WTC11 (cell line): ENCODE results near the gene C6orf132. TPM values are rescaled to one million over a fixed set of nuclear protein-coding genes. Genes with fewer than 3 reads are reported as not detected.

Experiments used
- ATAC-seq: fragments of 200-7000 bp; cut with Tn5 transposase; 2 replicates; pipeline ENCODE4 v1.10.0; 2021; ENCODE audit warnings: mild to moderate bottlenecking, moderate library complexity
- CTCF ChIA-PET: fragments of 300-600 bp; sonication (Branson Sonifier 250); formaldehyde crosslinking; loops from one replicate; lab custom pipeline; 2021; ENCODE audit warnings: antibody characterized with exemption; lab: Charles Lee
- POLR2A ChIA-PET: fragments of 350-600 bp; sonication (Branson Sonifier 250); formaldehyde crosslinking; loops from one replicate; lab custom pipeline; 2021; ENCODE audit warnings: antibody characterized with exemption; lab: Charles Lee
- DNase-seq: peaks from one replicate; pipeline ENCODE4 v3.0.0; 2021; ENCODE audit warnings: low spot score
- H3K27ac Mint-ChIP-seq: 2 replicates; pipeline ENCODE4 v1.8.0; 2021; ENCODE audit warnings: mixed read lengths
- H3K27me3 Mint-ChIP-seq: 2 replicates; pipeline ENCODE4 v1.8.0; 2021; ENCODE audit warnings: low read depth, mild to moderate bottlenecking, moderate library complexity, mixed read lengths
- H3K36me3 Mint-ChIP-seq: 2 replicates; pipeline ENCODE4 v1.8.0; 2021; ENCODE audit warnings: mixed read lengths
- H3K4me1 Mint-ChIP-seq: 2 replicates; pipeline ENCODE4 v1.8.0; 2022; ENCODE audit warnings: mixed read lengths
- H3K4me3 Mint-ChIP-seq: 2 replicates; pipeline ENCODE4 v1.8.0; 2021; ENCODE audit warnings: mild to moderate bottlenecking, moderate library complexity, mixed read lengths
- H3K9me3 Mint-ChIP-seq: 2 replicates; pipeline ENCODE4 v1.8.0; 2021; ENCODE audit warnings: mixed read lengths
- CREB1 ChIP-seq: sonication (generic); formaldehyde crosslinking; IDR thresholded peaks from 2 replicates; pipeline ENCODE4 v1.8.0; 2023; ENCODE audit warnings: mild to moderate bottlenecking, missing genetic modification reagents
- NFYB ChIP-seq: sonication (generic); formaldehyde crosslinking; conservative IDR thresholded peaks from 2 replicates; pipeline ENCODE4 v1.8.0; 2022; ENCODE audit warnings: low read depth, missing genetic modification reagents
- RORB ChIP-seq: fragments of 250-450 bp; sonication (Bioruptor Pico); IDR thresholded peaks from 2 replicates; pipeline ENCODE4 v1.9.0; 2021; ENCODE audit warnings: mild to moderate bottlenecking
- SMAD4 ChIP-seq: sonication (generic); formaldehyde crosslinking; IDR thresholded peaks from 2 replicates; pipeline ENCODE4 v1.8.0; 2022; ENCODE audit warnings: mild to moderate bottlenecking, missing genetic modification reagents
- ZNF232 ChIP-seq: sonication (generic); formaldehyde crosslinking; IDR thresholded peaks from 2 replicates; pipeline ENCODE4 v1.8.0; 2022; ENCODE audit warnings: mild to moderate bottlenecking, missing genetic modification reagents
- total RNA-seq: library from RNA; stranded (reverse); gene quantifications from 3 replicates; pipeline ENCODE4 v1.2.3, GENCODE V29; 2021
- TF ChIP-seq, protein P1 (sequence below): sonication (generic); formaldehyde crosslinking; IDR thresholded peaks from 2 replicates; pipeline ENCODE4 v1.8.0; 2022; ENCODE audit warnings: mild to moderate bottlenecking, missing genetic modification reagents
- TF ChIP-seq, protein P2 (sequence below): sonication (generic); formaldehyde crosslinking; IDR thresholded peaks from 2 replicates; pipeline ENCODE4 v1.8.1; 2022; ENCODE audit warnings: low read depth, missing genetic modification reagents, borderline replicate concordance
- TF ChIP-seq, protein P3 (sequence below): fragments of 250-450 bp; sonication (Bioruptor Pico); conservative IDR thresholded peaks from 2 replicates; pipeline ENCODE4 v1.9.0; 2021; ENCODE audit warnings: mild to moderate bottlenecking
- TF ChIP-seq, protein P4 (sequence below): fragments of 250-450 bp; sonication (Bioruptor Pico); IDR thresholded peaks from 2 replicates; pipeline ENCODE4 v1.9.0; 2021; ENCODE audit warnings: moderate library complexity, mild to moderate bottlenecking, inconsistent platforms, borderline replicate concordance
- TF ChIP-seq, protein P5 (sequence below): sonication (generic); formaldehyde crosslinking; IDR thresholded peaks from 2 replicates; pipeline ENCODE4 v1.8.1; 2023; ENCODE audit warnings: mild to moderate bottlenecking, missing genetic modification reagents, moderate library complexity
- TF ChIP-seq, protein P6 (sequence below): sonication (generic); formaldehyde crosslinking; IDR thresholded peaks from 2 replicates; pipeline ENCODE4 v1.8.0; 2023; ENCODE audit warnings: missing genetic modification reagents
- TF ChIP-seq, protein P7 (sequence below): sonication (generic); formaldehyde crosslinking; IDR thresholded peaks from 2 replicates; pipeline ENCODE4 v1.8.0; 2023; ENCODE audit warnings: mild to moderate bottlenecking, missing genetic modification reagents
- TF ChIP-seq, protein P8 (sequence below): sonication (generic); formaldehyde crosslinking; IDR thresholded peaks from 2 replicates; pipeline ENCODE4 v1.8.1; 2023; ENCODE audit warnings: mild to moderate bottlenecking, missing genetic modification reagents, borderline replicate concordance

Gene C6orf132
- total RNA-seq, 1 experiment from 2014 or later = 52.6 TPM

DNA sequence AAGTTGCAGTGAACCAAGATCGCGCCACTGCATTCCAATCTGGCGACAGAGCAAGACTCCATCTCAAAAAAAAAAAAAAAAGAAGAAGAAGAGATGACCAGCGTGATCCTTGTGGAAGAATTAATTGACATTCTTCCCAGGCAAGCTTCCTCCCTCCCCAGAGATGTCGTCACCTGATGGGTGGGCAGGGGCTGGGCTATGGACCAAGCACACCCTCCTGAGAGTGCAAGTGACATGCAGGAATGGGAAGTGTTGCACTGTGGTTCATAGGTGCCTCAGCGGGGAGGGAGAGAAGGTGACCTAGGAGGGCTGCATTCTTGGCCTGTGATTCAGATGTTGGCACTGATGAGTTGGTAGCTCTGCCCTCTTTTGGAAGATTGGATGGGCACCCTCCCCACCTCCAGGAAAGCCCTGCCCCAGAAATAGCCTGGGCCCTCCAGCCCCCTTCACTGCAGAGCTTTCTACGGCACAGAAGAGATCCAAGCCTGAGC is 54.3 kb downstream of the C6orf132 start:
- Mint-ChIP-seq H3K9me3 (no peaks in the 10 kb centered on the region), H3K36me3 (no peaks in the 10 kb centered on the region), H3K27ac (no peak overlapping the region), H3K4me1 (peaks cover 14% of the 10 kb centered on the region), H3K4me3 (no peak overlapping the region), H3K27me3 (peaks cover 60% of the 10 kb centered on the region)
- DNase-seq (no peak), ATAC-seq (no peak; the same call in 1 of the 2 replicates)
- POLR2A ChIA-PET = no interaction called here
- CTCF ChIA-PET = interaction anchor here (0.6 to 12.3 kb wide), 5 partner anchors 8 to 1003 kb away, joined by 4 to 127 read pairs (median 6); partner anchors contain the start of genes FRS3 and MRPS10
- TF ChIP-seq, protein P1, sequence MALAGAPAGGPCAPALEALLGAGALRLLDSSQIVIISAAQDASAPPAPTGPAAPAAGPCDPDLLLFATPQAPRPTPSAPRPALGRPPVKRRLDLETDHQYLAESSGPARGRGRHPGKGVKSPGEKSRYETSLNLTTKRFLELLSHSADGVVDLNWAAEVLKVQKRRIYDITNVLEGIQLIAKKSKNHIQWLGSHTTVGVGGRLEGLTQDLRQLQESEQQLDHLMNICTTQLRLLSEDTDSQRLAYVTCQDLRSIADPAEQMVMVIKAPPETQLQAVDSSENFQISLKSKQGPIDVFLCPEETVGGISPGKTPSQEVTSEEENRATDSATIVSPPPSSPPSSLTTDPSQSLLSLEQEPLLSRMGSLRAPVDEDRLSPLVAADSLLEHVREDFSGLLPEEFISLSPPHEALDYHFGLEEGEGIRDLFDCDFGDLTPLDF (CRISPR knock-in tag) = no peak
- no peak for TF ChIP-seq CREB1 (CRISPR knock-in tag)
- TF ChIP-seq, protein P2, sequence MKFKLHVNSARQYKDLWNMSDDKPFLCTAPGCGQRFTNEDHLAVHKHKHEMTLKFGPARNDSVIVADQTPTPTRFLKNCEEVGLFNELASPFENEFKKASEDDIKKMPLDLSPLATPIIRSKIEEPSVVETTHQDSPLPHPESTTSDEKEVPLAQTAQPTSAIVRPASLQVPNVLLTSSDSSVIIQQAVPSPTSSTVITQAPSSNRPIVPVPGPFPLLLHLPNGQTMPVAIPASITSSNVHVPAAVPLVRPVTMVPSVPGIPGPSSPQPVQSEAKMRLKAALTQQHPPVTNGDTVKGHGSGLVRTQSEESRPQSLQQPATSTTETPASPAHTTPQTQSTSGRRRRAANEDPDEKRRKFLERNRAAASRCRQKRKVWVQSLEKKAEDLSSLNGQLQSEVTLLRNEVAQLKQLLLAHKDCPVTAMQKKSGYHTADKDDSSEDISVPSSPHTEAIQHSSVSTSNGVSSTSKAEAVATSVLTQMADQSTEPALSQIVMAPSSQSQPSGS (CRISPR knock-in tag) = no peak
- TF ChIP-seq, protein P3, sequence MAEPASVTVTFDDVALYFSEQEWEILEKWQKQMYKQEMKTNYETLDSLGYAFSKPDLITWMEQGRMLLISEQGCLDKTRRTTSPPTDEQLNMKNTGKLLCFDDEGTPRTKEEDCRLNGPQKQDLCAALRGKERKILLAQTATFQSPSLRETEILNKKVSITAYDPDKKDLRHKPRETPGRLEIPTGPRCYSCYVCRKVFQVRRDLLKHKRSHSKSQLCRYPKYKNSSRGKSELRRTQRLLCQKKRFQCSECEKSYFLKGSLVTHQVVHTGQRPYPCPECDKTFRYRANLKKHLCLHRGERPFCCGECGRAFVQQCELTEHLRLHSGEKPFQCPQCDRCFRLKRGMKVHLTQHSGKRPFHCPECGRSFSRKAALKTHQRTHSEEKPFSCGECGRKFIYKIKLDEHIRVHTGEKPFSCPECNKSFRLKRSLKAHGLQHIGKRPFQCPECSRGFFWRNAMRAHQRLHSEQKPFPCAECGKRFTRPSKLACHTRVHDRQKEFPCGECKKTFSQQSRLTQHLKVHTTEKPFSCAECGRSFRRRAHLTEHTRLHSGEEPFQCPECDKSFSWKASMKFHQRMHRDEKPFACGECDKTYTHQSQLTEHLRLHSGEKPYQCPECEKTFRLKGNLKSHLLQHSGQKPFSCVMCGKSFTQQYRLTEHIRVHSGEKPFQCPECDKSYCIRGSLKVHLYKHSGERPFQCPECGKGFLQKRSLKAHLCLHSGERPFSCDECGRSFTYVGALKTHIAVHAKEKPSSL (CRISPR knock-in tag) = no peak
- TF ChIP-seq RORB (CRISPR knock-in tag) = no peak
- TF ChIP-seq, protein P4, sequence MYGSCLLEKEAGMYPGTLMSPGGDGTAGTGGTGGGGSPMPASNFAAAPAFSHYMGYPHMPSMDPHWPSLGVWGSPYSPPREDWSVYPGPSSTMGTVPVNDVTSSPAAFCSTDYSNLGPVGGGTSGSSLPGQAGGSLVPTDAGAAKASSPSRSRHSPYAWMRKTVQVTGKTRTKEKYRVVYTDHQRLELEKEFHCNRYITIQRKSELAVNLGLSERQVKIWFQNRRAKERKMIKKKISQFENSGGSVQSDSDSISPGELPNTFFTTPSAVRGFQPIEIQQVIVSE = no peak
- TF ChIP-seq, protein P5, sequence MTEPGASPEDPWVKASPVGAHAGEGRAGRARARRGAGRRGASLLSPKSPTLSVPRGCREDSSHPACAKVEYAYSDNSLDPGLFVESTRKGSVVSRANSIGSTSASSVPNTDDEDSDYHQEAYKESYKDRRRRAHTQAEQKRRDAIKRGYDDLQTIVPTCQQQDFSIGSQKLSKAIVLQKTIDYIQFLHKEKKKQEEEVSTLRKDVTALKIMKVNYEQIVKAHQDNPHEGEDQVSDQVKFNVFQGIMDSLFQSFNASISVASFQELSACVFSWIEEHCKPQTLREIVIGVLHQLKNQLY (CRISPR knock-in tag) = no peak
- TF ChIP-seq NFYB (CRISPR knock-in tag) = no peak
- TF ChIP-seq, protein P6, sequence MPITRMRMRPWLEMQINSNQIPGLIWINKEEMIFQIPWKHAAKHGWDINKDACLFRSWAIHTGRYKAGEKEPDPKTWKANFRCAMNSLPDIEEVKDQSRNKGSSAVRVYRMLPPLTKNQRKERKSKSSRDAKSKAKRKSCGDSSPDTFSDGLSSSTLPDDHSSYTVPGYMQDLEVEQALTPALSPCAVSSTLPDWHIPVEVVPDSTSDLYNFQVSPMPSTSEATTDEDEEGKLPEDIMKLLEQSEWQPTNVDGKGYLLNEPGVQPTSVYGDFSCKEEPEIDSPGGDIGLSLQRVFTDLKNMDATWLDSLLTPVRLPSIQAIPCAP (CRISPR knock-in tag) = no peak
- TF ChIP-seq, protein P7, sequence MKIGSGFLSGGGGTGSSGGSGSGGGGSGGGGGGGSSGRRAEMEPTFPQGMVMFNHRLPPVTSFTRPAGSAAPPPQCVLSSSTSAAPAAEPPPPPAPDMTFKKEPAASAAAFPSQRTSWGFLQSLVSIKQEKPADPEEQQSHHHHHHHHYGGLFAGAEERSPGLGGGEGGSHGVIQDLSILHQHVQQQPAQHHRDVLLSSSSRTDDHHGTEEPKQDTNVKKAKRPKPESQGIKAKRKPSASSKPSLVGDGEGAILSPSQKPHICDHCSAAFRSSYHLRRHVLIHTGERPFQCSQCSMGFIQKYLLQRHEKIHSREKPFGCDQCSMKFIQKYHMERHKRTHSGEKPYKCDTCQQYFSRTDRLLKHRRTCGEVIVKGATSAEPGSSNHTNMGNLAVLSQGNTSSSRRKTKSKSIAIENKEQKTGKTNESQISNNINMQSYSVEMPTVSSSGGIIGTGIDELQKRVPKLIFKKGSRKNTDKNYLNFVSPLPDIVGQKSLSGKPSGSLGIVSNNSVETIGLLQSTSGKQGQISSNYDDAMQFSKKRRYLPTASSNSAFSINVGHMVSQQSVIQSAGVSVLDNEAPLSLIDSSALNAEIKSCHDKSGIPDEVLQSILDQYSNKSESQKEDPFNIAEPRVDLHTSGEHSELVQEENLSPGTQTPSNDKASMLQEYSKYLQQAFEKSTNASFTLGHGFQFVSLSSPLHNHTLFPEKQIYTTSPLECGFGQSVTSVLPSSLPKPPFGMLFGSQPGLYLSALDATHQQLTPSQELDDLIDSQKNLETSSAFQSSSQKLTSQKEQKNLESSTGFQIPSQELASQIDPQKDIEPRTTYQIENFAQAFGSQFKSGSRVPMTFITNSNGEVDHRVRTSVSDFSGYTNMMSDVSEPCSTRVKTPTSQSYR (CRISPR knock-in tag) = no peak
- no peak for TF ChIP-seq SMAD4 (CRISPR knock-in tag)
- TF ChIP-seq ZNF232 (CRISPR knock-in tag) = no peak
- TF ChIP-seq, protein P8, sequence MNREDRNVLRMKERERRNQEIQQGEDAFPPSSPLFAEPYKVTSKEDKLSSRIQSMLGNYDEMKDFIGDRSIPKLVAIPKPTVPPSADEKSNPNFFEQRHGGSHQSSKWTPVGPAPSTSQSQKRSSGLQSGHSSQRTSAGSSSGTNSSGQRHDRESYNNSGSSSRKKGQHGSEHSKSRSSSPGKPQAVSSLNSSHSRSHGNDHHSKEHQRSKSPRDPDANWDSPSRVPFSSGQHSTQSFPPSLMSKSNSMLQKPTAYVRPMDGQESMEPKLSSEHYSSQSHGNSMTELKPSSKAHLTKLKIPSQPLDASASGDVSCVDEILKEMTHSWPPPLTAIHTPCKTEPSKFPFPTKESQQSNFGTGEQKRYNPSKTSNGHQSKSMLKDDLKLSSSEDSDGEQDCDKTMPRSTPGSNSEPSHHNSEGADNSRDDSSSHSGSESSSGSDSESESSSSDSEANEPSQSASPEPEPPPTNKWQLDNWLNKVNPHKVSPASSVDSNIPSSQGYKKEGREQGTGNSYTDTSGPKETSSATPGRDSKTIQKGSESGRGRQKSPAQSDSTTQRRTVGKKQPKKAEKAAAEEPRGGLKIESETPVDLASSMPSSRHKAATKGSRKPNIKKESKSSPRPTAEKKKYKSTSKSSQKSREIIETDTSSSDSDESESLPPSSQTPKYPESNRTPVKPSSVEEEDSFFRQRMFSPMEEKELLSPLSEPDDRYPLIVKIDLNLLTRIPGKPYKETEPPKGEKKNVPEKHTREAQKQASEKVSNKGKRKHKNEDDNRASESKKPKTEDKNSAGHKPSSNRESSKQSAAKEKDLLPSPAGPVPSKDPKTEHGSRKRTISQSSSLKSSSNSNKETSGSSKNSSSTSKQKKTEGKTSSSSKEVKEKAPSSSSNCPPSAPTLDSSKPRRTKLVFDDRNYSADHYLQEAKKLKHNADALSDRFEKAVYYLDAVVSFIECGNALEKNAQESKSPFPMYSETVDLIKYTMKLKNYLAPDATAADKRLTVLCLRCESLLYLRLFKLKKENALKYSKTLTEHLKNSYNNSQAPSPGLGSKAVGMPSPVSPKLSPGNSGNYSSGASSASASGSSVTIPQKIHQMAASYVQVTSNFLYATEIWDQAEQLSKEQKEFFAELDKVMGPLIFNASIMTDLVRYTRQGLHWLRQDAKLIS (CRISPR knock-in tag) = no peak
